Placental epithelial cell (primary cell): ENCODE data around the gene LMOD2. TPM values are rescaled to one million over a fixed set of nuclear protein-coding genes. Genes with fewer than 3 reads are reported as not detected.

Experiments used
- total RNA-seq: library from RNA; depleted of rRNA; stranded (reverse); fragments of >200 nt; gene quantifications from 2 replicates; pipeline ENCODE4 v1.2.3, GENCODE V29; 2012

LMOD2 gene, protein sequence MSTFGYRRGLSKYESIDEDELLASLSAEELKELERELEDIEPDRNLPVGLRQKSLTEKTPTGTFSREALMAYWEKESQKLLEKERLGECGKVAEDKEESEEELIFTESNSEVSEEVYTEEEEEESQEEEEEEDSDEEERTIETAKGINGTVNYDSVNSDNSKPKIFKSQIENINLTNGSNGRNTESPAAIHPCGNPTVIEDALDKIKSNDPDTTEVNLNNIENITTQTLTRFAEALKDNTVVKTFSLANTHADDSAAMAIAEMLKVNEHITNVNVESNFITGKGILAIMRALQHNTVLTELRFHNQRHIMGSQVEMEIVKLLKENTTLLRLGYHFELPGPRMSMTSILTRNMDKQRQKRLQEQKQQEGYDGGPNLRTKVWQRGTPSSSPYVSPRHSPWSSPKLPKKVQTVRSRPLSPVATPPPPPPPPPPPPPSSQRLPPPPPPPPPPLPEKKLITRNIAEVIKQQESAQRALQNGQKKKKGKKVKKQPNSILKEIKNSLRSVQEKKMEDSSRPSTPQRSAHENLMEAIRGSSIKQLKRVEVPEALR
- not detected in 2 replicates for total RNA-seq

DNA sequence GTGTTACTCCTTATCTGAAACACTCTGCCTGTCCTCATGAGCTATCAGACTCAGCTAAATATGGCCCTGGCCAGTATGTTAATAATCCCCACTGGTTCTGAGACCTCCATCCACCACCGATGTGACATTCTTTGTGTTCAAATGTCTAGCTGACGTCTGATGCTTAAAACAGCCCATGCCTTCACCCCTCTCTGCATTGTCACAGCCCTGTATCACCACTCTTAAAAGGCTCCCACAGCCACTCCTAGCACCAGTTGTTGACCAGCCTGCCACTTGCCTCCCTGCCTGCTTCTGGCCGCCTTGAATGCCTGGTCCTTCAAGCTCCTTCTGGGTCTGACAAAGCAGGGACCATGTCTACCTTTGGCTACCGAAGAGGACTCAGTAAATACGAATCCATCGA is at the start of gene LMOD2:
Gene LMOD2 (plus strand): TSS at position 253 of the 400 bp plus-strand sequence. CDS start 98 bp downstream, at position 351.

Other genes with a start within 250 kb of the LMOD2 start
- gene IQUB, start 121.3 kb upstream of the LMOD2 start, total RNA-seq, result 0.87 and 6.3 TPM in 2 replicates
- 26.3 and 33.9 TPM in 2 replicates for gene NDUFA5, start 98.0 kb upstream of the LMOD2 start, total RNA-seq
- 0.11 TPM in 1 of 2 replicates, not detected in the other for gene ASB15, start 54.0 kb upstream of the LMOD2 start, total RNA-seq
- 16.5 and 20.8 TPM in 2 replicates for gene WASL, start 93.1 kb downstream of the LMOD2 start, total RNA-seq
- gene HYAL4, start 189.3 kb downstream of the LMOD2 start, total RNA-seq, result not detected in 2 replicates